IPS-18c (cell line): ENCODE results near the gene MED13L.

Experiments used
- H3K4me3 ChIP-seq: 2 replicates; pipeline ENCODE4 v1.7.0; 2013; ENCODE audit warnings: low read depth, mild to moderate bottlenecking, low read length, moderate library complexity; ENCODE audit not compliant: insufficient read depth
- H3K9me3 ChIP-seq: one replicate; pipeline ENCODE4 v1.6.1; 2013; ENCODE audit warnings: mild to moderate bottlenecking, low read length, moderate library complexity; ENCODE audit not compliant: control insufficient read depth, insufficient read depth

Gene MED13L

GRCh38 chr12:116186482-116187150 is 90.9 kb downstream of the MED13L start:
- Histone ChIP-seq H3K9me3 (no peaks in the 10 kb centered on the region), H3K4me3 (no peak overlapping the region)

GRCh38 chr12:116184763-116185162 is 92.7 kb downstream of the MED13L start:
- H3K4me3 ChIP-seq = no peak overlapping the region

GRCh38 chr12:116183741-116184141 is 93.8 kb downstream of the MED13L start:
- Histone ChIP-seq H3K9me3 (no peaks in the 10 kb centered on the region), H3K4me3 (no peak overlapping the region)

More at GRCh38 chr12:116184763-116185162, 92.7 kb downstream of the MED13L start:
- no peaks in the 10 kb centered on the region for H3K9me3 ChIP-seq

GRCh38 chr12:116182359-116183063 is 95.0 kb downstream of the MED13L start:
- no peaks in the 10 kb centered on the region for H3K9me3 ChIP-seq
- no peak overlapping the region for H3K4me3 ChIP-seq

GRCh38 chr12:116180448-116180847 is 97.0 kb downstream of the MED13L start:
- H3K4me3 ChIP-seq = no peak overlapping the region

GRCh38 chr12:116179384-116179783 is 98.1 kb downstream of the MED13L start:
- Histone ChIP-seq H3K9me3 (no peaks in the 10 kb centered on the region), H3K4me3 (no peak overlapping the region)

More at GRCh38 chr12:116180448-116180847, 97.0 kb downstream of the MED13L start:
- no peaks in the 10 kb centered on the region for H3K9me3 ChIP-seq

GRCh38 chr12:116177017-116177416 is 100.5 kb downstream of the MED13L start:
- Histone ChIP-seq H3K4me3 (no peak overlapping the region), H3K9me3 (no peaks in the 10 kb centered on the region)

- H3K4me3 ChIP-seq = no peak overlapping the region
- H3K9me3 ChIP-seq = no peaks in the 10 kb centered on the region
These were observed 102.6 kb downstream of the MED13L start for GRCh38 chr12:116174904-116175303.

GRCh38 chr12:116174006-116174405 is 103.5 kb downstream of the MED13L start:
- no peaks in the 10 kb centered on the region for H3K9me3 ChIP-seq

GRCh38 chr12:116172224-116172849 is 105.2 kb downstream of the MED13L start:
- Histone ChIP-seq H3K9me3 (no peaks in the 10 kb centered on the region), H3K4me3 (no peak overlapping the region)

More at GRCh38 chr12:116174006-116174405, 103.5 kb downstream of the MED13L start:
- H3K4me3 ChIP-seq = no peak overlapping the region

- H3K4me3 ChIP-seq = no peak overlapping the region
- no peaks in the 10 kb centered on the region for H3K9me3 ChIP-seq
These were observed 105.9 kb downstream of the MED13L start for GRCh38 chr12:116171549-116171948.

- H3K4me3 ChIP-seq = no peak overlapping the region
These were observed 108.4 kb downstream of the MED13L start for GRCh38 chr12:116169071-116169470.

GRCh38 chr12:116166306-116166705 is 111.2 kb downstream of the MED13L start:
- Histone ChIP-seq H3K9me3 (no peaks in the 10 kb centered on the region), H3K4me3 (no peak overlapping the region)

More at GRCh38 chr12:116169071-116169470, 108.4 kb downstream of the MED13L start:
- H3K9me3 ChIP-seq = no peaks in the 10 kb centered on the region

GRCh38 chr12:116165036-116165425 is 112.5 kb downstream of the MED13L start:
- Histone ChIP-seq H3K9me3 (no peaks in the 10 kb centered on the region), H3K4me3 (no peak overlapping the region)

- H3K9me3 ChIP-seq = no peaks in the 10 kb centered on the region
- no peak overlapping the region for H3K4me3 ChIP-seq
These were observed 113.0 kb downstream of the MED13L start for GRCh38 chr12:116164250-116165035.

GRCh38 chr12:116162071-116162470 is 115.4 kb downstream of the MED13L start:
- no peak overlapping the region for H3K4me3 ChIP-seq
- H3K9me3 ChIP-seq = no peaks in the 10 kb centered on the region

- no peaks in the 10 kb centered on the region for H3K9me3 ChIP-seq
- no peak overlapping the region for H3K4me3 ChIP-seq
These were observed 115.9 kb downstream of the MED13L start for GRCh38 chr12:116161588-116161987.
